GM18517 (cell line): ENCODE measurements around the gene F5.
A peak's percentile ranks its signal among the peaks of the same experiment; 100 is the strongest.

Source experiments
- ATAC-seq: cut with Tn5 transposase; IDR thresholded peaks from one replicate; pipeline ENCODE4 v1.9.1; 2021; ENCODE audit warnings: mild to moderate bottlenecking, moderate library complexity; ENCODE audit not compliant: unreplicated experiment

F5 gene

DNA sequence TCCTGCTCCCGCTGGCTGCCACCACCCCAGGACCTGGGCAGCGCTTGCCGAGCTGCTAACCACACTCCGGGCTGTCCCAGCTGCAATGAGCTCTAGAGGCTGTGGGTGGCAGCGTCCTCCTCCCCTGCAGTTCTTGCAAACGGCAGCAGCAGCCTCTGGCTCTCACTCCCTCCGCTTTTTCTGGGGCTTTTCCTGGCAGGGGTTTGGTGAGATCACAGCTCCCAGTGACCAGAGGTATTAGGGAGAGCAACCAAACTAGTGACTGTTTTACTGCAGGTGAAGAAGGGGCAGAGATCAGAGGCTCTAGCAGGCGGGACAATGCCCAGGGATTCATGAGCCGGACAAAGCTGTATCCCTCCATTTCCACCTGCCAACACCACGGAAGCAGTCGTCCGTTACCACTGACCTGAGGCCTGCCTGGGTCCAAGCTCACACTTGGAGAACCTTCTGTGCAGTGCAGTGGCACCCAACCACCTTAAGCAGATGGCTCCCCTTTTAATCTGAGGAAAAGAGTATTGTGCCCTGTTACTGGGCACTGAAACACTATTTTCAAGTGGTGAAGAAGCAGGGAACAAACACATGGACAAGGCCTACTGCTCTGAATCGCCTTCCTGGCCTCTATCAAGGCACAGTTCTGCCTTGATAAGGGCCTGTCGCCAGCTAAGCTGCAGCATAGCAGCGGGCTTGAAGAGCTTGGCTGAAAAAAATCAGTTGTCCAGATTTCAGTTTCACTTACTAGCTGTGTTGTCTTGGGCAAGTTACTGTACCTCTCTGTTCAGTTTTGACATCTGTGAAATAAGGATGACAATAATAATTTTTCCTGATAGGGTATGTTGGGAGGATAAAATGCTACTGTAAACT, at the start of gene F5:
TSS of gene F5 (minus strand) at position 87 of the 861 bp plus-strand sequence. CDS start 95 bp downstream, outside the sequence.
- peak; percentile 88 for ATAC-seq

GRCh38 chr1:169634877-169635276, 48.6 kb upstream of the F5 start:
- ATAC-seq: no peak

DNA sequence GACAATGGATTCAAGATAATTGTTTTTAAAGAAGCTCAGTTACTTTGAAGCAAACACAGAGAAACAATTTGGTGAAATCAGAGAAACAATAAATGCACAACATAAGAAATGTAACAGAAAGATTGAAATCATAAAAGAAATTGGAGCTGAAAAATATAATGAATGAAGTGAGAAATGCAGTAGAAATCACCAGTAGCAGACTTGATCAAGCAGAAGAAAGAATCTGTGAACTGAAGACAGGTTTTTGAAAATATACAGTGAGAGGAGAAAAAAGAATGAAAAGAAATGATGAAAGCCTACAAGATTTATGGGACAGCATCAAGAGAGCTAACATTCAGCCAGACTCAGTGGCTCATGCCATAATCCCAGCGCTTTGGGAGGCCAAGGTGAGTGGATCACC, 47.9 kb upstream of the F5 start:
- no peak for ATAC-seq

- no peak for ATAC-seq
These were observed 45.0 kb upstream of the F5 start for GRCh38 chr1:169631249-169631648.

GRCh38 chr1:169630006-169630405, 43.7 kb upstream of the F5 start, which contains the start of gene SELP:
TSS of gene SELP (minus strand) at chr1:169630124. CDS start at chr1:169630074, 50 bp downstream.
- ATAC-seq: no peak

DNA sequence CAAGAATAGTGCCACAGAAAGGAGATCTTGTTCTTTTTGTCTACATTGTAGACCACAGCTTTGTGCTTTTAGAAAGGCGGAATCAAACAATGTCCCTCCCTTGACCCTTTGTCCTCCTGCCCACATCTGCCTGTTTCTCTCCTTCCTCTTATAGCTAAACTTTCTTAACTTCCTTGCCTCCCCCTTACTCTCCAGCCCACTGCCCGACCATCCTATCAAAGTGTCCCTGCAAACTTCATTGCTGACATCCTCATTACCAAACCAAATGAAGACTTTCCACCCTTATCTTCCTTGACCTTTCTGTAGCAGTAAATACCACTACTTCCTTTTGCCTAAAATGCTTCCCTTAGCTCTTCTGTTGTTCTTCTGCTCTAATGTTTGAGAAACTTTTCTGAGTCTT, 38.6 kb upstream of the F5 start:
- ATAC-seq: no peak

DNA sequence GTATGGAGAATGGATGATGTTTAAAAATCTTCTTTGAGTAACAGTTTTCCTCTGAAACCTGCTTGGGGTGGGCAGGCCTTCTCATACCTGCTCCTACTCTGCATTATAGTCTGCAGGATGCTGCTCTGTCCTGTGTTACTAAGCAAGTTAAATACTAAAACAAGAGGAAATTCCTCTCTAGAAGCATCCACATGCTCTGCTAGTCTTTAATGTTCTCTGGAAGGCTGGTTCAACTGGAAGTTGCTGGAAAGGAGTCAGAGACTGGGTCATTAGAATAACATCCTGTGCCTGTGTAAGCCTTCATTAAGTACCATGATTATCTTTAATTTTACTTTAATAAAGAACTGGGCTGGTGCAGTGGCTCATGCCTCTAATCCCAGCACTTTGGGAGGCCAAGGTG, 37.8 kb upstream of the F5 start:
- no peak for ATAC-seq

DNA sequence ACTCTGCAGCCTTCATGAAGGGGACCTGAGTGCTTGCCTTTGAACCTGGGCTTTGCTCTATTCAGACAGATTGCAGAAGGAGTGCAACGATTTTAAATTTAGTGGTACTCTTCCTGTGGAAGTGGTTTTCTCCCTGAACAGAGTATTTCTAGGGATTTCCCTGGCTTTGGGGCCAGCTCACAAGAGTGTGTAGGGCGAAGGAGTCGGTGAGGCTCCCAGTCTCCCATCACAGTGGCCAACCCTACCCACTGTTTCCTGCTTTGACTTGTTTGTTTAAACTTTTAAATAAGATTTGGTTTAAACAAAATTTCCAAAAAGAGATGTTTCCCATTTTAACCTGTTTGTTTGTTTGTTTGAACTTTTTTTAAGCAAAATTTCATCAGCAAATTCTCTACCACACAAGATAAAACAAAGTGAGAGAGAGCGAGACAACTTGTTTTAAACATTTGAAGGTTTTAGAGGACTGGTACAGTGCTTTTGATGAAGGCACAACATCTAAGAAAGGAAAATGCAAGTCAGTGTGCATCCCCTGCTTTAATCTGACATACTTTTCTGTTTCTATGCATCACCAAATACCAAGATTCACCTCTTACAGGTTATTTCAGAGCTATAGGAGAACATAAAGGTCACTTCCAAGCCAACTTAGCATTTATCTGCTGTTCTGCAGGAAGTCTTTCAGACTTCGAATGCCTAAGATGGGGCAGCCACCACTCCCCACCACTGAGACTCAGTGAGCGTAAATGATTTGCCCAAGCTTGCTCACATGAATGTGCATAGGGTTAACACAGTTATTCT, 37.0 kb upstream of the F5 start:
- ATAC-seq: no peak

- ATAC-seq: no peak
These were observed 34.3 kb upstream of the F5 start for GRCh38 chr1:169620565-169620964.

GRCh38 chr1:169618367-169618766, 32.1 kb upstream of the F5 start:
- ATAC-seq: no peak

GRCh38 chr1:169615803-169616202, 29.5 kb upstream of the F5 start:
- no peak for ATAC-seq

DNA sequence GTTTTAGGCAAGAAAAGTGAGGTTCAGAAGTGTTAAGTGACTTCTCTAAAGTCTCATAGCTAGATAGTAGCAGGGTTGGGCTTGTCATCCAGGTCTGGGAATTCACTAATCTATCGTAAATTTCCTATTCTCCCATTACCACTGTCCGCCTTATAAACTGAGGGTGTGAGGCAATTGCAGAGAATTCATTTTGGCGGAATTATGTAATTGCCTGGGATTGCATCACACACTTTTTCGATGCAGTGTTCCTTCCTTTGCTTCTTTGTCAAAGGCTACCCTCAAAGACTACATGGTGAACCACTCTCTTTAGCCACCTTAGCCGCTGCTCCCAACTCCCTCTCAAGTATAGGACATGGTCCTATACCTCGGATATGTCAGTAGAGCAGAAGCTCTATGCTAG, 24.6 kb upstream of the F5 start:
- ATAC-seq: no peak

DNA sequence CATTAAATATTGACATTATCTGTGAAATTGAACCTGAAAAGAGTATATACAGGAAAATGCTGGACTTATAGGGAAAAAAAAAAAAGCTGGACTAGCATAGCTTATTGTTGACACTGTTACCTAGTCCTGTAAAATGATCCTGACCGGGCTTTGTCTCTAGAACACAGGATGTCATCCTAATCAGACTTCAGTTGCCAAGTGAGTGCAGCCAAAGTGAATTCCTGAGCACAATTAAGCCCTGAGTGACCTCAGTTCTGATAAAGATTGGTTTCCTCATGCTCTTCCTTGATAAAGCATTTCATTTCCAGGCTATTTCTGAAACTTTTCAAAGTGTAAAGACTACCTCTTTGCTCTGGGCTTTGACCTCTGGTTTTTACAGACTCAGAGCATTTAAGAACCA, 23.8 kb upstream of the F5 start:
- ATAC-seq: no peak

DNA sequence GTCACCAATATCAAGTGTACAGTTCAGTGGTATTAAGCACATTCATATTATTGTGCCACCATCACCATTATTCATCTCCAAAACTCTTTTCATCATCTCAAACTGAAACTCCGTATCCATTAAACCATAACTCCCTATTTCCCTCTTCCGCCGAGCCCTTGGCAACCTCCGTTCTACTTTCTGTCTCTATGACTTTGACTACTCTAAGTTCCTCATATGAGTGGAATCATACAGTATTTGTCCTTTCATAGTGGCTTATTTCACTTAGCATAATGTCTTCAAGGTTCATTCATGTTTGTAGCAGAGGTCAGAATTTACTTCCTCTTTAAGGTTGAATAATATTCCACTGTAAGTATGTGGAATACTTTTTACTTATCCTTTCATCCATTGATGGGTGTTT, 21.9 kb upstream of the F5 start:
- ATAC-seq: no peak

DNA sequence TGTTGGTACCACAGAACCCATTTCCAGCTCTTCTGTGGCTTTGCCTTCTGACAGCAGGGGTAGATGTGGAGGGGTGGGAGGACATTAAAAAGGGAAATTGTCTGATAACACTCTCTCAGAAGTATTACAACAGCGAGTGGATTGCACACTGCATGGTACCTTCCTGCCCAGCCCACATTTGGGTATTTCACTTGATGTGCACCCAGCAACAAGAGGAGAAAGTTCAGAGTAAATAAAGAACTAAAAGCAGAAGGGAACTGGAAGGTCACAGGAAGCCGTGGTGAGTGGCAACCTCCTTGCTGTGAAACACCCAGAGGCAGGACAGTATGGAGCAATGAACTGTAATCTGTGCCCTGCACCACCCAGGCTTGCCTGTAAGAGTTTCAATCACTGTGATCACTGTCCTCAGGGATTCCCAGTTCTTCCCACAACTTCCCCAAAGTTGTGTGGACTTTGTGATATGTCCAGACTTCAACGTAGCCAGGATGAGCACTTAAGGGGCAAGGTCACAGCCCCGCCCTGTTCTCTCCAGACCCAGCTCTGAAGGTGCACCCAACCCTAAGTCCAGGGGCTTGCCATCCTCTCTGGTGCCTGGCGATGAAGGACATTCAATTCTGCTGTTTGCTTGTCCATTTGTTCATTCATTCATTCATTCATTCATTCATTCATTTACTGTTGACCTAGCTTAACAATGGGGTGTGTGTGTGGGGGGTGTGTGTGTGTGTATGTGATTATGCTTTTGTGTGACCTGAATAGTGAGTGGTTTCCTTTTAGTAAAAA, 18.7 kb upstream of the F5 start:
- ATAC-seq: peak; percentile 59

DNA sequence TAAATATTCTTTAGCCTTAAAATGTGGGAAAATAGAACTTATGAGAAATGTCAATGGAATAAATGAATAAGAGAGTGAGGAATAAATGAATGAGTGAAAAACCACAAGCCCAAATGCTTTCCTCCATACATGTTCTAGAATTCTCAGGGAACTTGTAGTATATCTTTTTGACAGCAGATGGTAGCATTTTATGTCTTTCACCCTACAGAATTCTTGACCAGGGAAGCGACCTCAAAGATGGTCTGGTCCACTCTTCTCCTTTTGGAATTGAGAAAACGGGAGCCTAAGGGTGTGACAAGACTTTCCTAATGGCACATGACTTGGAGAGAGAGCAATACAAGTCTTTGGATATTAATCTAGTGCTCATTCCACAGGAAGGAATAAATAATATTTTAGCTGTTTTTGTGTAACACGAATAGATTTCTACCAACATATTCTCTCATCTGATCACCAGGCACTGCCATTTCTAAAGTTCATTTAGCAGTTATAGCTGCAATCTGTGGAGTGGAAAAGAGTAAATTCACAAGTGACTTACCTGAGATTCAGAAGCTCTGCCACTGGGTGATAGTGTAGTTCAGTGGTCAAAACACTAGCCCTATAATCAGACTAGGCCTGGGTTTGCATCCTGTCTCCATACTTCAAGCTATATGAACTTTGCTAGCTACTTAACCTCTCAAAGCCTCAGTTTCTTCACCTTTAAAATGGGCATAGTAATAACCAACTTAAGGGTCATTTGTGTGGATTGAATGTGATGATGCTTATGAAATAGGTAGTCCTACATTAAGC, 15.0 kb upstream of the F5 start:
- no peak for ATAC-seq

- no peak for ATAC-seq
These were observed 9.8 kb upstream of the F5 start for GRCh38 chr1:169595764-169596711.

DNA sequence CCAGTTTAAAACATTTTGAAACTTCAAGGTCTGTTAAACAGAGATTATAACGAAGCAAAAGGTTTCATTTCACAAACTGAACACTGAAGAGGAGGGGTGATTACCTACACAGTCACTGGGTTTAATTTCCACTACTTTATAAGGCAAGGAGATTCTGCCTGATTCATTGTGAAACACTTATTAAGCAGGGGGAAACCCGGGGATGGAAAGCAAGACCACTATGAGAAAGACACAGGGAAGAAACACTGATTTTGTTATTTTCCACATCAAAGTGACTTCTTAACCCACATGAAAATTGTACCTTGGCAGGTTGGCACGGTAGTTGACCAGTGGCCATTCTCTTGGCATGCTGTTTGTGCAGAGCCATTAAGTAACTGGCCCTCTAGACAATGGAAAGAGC, 8.1 kb upstream of the F5 start:
- peak; percentile 60 for ATAC-seq

GRCh38 chr1:169590932-169591331, 4.7 kb upstream of the F5 start:
- ATAC-seq: no peak
